ENCODE results near the gene ZNF787. TPM values are rescaled to one million over a fixed set of nuclear protein-coding genes. Genes with fewer than 3 reads are reported as not detected.
"Not testable (repeated sequence)": the region's sequence is repeated elsewhere in the genome, so short reads cannot be mapped to it uniquely, and the experiment has no call there.

The ZNF787 gene
- total and polyA plus RNA-seq, 2 of the 8 experiments (the other 6 are each of a cell fraction or from before 2014, with no cell fraction given), result 19.7 to 56.0 TPM

DNA sequence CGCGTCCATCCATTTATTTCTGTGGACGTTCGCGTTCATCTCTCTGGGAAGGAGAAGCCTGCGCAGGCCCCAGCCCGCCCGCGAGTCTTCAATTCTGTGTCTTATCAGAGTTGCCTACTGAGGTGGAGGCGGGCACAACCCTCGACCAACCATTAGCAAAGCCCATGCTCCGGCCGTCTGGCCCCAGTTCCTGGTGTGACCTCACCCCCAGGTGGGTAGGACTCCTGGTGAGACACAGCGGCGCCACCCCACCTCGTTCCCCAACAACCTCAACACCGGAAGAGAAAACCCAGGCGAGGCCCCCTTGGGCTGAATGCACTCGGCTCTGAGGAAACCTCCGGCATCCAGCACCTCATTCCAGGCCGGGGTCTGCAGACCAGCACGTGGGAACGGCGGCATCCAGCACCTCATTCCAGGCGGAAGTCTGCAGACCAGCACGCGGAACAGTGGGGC is 14.7 kb downstream of the ZNF787 start (continued):
- no peak for TF ChIP-seq CBX8 (IDR thresholded peaks at IDR 0.05; ENCODE audit: borderline replicate concordance, low read depth, low read length)
- TF ChIP-seq CTBP2 (IDR thresholded peaks at IDR 0.05; ENCODE audit: borderline replicate concordance, insufficient read depth, insufficient read length, low read length), result no peak
- no peak for TF ChIP-seq TBP (IDR thresholded peaks at IDR 0.05; ENCODE audit: low read depth, low read length)
- no peak for TF ChIP-seq HDAC2 (IDR thresholded peaks at IDR 0.05; ENCODE audit: borderline replicate concordance in 1 of 2, low read depth in 2 of 2, low read length in 2 of 2)
- TF ChIP-seq SAP30 (IDR thresholded peaks at IDR 0.05; ENCODE audit: insufficient read depth, insufficient replicate concordance, low read length), result no peak
- no peak for TF ChIP-seq E2F6 (IDR thresholded peaks at IDR 0.05)
- no peak for TF ChIP-seq USF2 (IDR thresholded peaks at IDR 0.05; ENCODE audit: low read length)

DNA sequence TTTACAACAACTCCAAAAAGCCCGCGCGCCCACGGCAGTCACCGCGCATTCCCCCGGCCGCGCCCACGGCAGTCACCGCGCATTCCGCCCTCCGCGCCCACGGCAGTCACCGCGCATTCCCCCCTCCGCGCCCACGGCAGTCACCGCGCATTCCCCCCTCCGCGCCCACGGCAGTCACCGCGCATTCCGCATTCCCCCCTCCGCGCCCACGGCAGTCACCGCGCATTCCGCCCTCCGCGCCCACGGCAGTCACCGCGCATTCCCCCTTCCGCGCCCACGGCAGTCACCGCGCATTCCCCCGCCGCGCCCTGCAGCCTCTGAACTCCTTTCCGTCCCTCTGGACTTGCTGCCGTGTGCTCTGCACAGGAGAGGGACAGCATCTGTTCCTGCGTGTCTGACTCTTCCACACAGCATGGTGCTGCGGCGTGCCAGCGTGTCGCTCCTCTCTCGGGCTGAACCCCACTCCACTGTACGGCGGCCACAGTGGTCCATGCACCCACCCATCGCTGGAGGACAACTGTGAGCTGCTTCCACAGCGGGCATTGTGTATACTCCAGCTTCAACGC is 15.2 kb downstream of the ZNF787 start:
- WGBS, 2 experiments (ENCODE audit: extremely low coverage in 1 of 2, insufficient coverage in 1 of 2, insufficient read length in 1 of 2, insufficient replicate concordance in 2 of 2, low coverage in 1 of 2, low lambda C conversion rate in 2 of 2, missing lambda C conversion rate in 1 of 2), result 92% methylated on average over 29 of the region's 61 CpGs; no CpG with 5 or more reads in 1 of the 2 experiments
- Histone ChIP-seq H4K20me1 (replicated peaks in 1 of 2; ENCODE audit: control insufficient read depth in 1 of 2, insufficient read depth in 2 of 2, low read length in 2 of 2) (peaks cover 49 to 53% of the 10 kb centered on the region in 2 experiments), H3K79me2 (ENCODE audit: control insufficient read depth in 1 of 2, insufficient read depth in 2 of 2, low read length in 2 of 2) (peaks cover 21 to 87% of the 10 kb centered on the region in 2 experiments), H3K4me1 (replicated peaks in 1 of 4; ENCODE audit: control insufficient read depth in 3 of 4, insufficient read depth in 4 of 4, low read length in 3 of 4) (peaks cover 0 to 28% (median 19%) of the 10 kb centered on the region in 4 experiments; a peak in 6 of 7 replicates), H3K79me1 (ENCODE audit: low read depth, low read length) (peaks cover 14% of the 10 kb centered on the region)
- not testable (repeated sequence) for H2BK120ac ChIP-seq (replicated peaks; ENCODE audit: low read depth, low read length); DNase-seq (ENCODE audit: low read depth in 1 of 2, low spot score in 2 of 2); H2BK12ac ChIP-seq (ENCODE audit: low read depth, low read length); H3K14ac ChIP-seq (ENCODE audit: insufficient read length); H2AK5ac ChIP-seq (ENCODE audit: low read depth, low read length); H3K9ac ChIP-seq (replicated peaks in 1 of 4; ENCODE audit: extremely low read depth in 1 of 4, low read depth in 3 of 4, low read length in 3 of 4); H2BK15ac ChIP-seq (ENCODE audit: low read length); H3K23ac ChIP-seq (ENCODE audit: insufficient read length); H3K9me3 ChIP-seq (ENCODE audit: insufficient read depth in 2 of 2, low read depth in 1 of 2, low read length in 1 of 2); H2AFZ ChIP-seq (ENCODE audit: low read length); H4K91ac ChIP-seq (replicated peaks; ENCODE audit: insufficient read length, low read length); H3K4ac ChIP-seq (replicated peaks; ENCODE audit: insufficient read length, low read depth, low read length); H3K27ac ChIP-seq (ENCODE audit: low read depth, low read length); H2BK5ac ChIP-seq (ENCODE audit: low read depth, low read length); H3K36me3 ChIP-seq (ENCODE audit: control insufficient read depth in 2 of 4, insufficient read depth in 4 of 4, low read length in 3 of 4); H3K4me3 ChIP-seq (ENCODE audit: extremely low read depth in 1 of 4, insufficient read depth in 2 of 4, low read depth in 3 of 4, low read length in 4 of 4); FAIRE-seq; H3K23me2 ChIP-seq (ENCODE audit: low read depth, low read length); H3K27me3 ChIP-seq (replicated peaks in 1 of 4; ENCODE audit: control insufficient read depth in 3 of 4, extremely low read depth in 1 of 4, insufficient read depth in 3 of 4, low read length in 3 of 4); H2BK20ac ChIP-seq (ENCODE audit: low read length); H4K5ac ChIP-seq (ENCODE audit: insufficient read length, low read depth, low read length); H4K8ac ChIP-seq (ENCODE audit: extremely low read depth, insufficient read depth, low read length); H3K18ac ChIP-seq (ENCODE audit: extremely low read depth, low read length); H3K4me2 ChIP-seq (ENCODE audit: insufficient read depth in 1 of 2, low read depth in 2 of 2, low read length in 2 of 2); H3K56ac ChIP-seq (replicated peaks; ENCODE audit: insufficient read length, low read depth, low read length)
- ChIA-PET POLR2A (ENCODE audit: partially characterized antibody) (interaction anchor here (1.3 to 6.0 kb wide), 4 partner anchors 14 to 42 kb away, joined by 3 to 51 read pairs (median 5); partner anchors contain the start of gene ZNF787), CTCF (ENCODE audit: partially characterized antibody) (interaction anchor here (1.0 to 2.6 kb wide), 14 partner anchors 11 to 384 kb away, joined by 3 to 12 read pairs (median 5); partner anchors contain the start of gene ZNF444)

Data from H1 (cell line).